ENCODE measurements around the gene DHX35. TPM values are rescaled to one million over a fixed set of nuclear protein-coding genes. Genes with fewer than 3 reads are reported as not detected.

DHX35 gene
- total and polyA plus RNA-seq, 2 of the 13 experiments (the other 11 are each of a cell fraction or from before 2014, with no cell fraction given): 25.8 to 28.7 TPM

GRCh38 chr20:39048000-39048696 lies 86.0 kb downstream of the DHX35 start (continued):
- no peak for TF ChIP-seq U2AF1 (optimal IDR thresholded peaks at IDR 0.05; ENCODE audit: low read depth, low read length)
- TF ChIP-seq HNF4G (IDR thresholded peaks at IDR 0.05; ENCODE audit: borderline replicate concordance, low read depth, low read length): no peak
- peak; percentile 59; the same call in 1 of the 2 replicates for TF ChIP-seq HNF4G (CRISPR knock-in tag; IDR thresholded peaks at IDR 0.05; ENCODE audit: borderline replicate concordance, low read depth)
- TF ChIP-seq, protein P1, sequence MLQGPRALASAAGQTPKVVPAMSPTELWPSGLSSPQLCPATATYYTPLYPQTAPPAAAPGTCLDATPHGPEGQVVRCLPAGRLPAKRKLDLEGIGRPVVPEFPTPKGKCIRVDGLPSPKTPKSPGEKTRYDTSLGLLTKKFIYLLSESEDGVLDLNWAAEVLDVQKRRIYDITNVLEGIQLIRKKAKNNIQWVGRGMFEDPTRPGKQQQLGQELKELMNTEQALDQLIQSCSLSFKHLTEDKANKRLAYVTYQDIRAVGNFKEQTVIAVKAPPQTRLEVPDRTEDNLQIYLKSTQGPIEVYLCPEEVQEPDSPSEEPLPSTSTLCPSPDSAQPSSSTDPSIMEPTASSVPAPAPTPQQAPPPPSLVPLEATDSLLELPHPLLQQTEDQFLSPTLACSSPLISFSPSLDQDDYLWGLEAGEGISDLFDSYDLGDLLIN (CRISPR knock-in tag; IDR thresholded peaks at IDR 0.05; ENCODE audit: borderline replicate concordance): no peak
- TF ChIP-seq CBFB (CRISPR knock-in tag; IDR thresholded peaks at IDR 0.05): 0 out of 2 replicates have a peak, but pooled peaks have one; percentile 14
- TF ChIP-seq PHF5A (CRISPR knock-in tag; IDR thresholded peaks at IDR 0.05; ENCODE audit: low read depth, unreplicated experiment): no peak
- TF ChIP-seq HINFP (CRISPR knock-in tag; IDR thresholded peaks at IDR 0.05; ENCODE audit: low read depth): peak; percentile 74; the same call in 1 of the 2 replicates
- 0 out of 2 replicates have a peak, but pooled peaks have one; percentile 19 for TF ChIP-seq ZNF253 (CRISPR knock-in tag; IDR thresholded peaks at IDR 0.05; ENCODE audit: borderline replicate concordance)
- TF ChIP-seq ISL2 (CRISPR knock-in tag; IDR thresholded peaks at IDR 0.05): no peak
- peak; percentile 20; the same call in 1 of the 2 replicates for TF ChIP-seq ZNF644 (CRISPR knock-in tag; IDR thresholded peaks at IDR 0.05; ENCODE audit: low read depth)
- peak; percentile 80 for TF ChIP-seq ZBTB38 (CRISPR knock-in tag; IDR thresholded peaks at IDR 0.05)
- no peak for TF ChIP-seq ZNF331 (CRISPR knock-in tag; IDR thresholded peaks at IDR 0.05)
- no peak for TF ChIP-seq MTF1 (CRISPR knock-in tag; IDR thresholded peaks at IDR 0.05)
- peak; percentile 58; the same call in 1 of the 2 replicates for TF ChIP-seq SPEN (CRISPR knock-in tag; IDR thresholded peaks at IDR 0.05; ENCODE audit: low read depth)
- no peak for TF ChIP-seq THAP7 (CRISPR knock-in tag; IDR thresholded peaks at IDR 0.05)
- no peak for TF ChIP-seq KLF15 (CRISPR knock-in tag; IDR thresholded peaks at IDR 0.05; ENCODE audit: borderline replicate concordance)
- TF ChIP-seq PTBP1 (IDR thresholded peaks at IDR 0.05; ENCODE audit: low read depth, low read length, poor library complexity, severe bottlenecking): no peak
- TF ChIP-seq YY1 (IDR thresholded peaks at IDR 0.05; ENCODE audit: insufficient read depth, insufficient replicate concordance, low read depth, low read length): peak; percentile 52
- TF ChIP-seq ERF (CRISPR knock-in tag; IDR thresholded peaks at IDR 0.05): peak; percentile 94
- TF ChIP-seq, protein P2, sequence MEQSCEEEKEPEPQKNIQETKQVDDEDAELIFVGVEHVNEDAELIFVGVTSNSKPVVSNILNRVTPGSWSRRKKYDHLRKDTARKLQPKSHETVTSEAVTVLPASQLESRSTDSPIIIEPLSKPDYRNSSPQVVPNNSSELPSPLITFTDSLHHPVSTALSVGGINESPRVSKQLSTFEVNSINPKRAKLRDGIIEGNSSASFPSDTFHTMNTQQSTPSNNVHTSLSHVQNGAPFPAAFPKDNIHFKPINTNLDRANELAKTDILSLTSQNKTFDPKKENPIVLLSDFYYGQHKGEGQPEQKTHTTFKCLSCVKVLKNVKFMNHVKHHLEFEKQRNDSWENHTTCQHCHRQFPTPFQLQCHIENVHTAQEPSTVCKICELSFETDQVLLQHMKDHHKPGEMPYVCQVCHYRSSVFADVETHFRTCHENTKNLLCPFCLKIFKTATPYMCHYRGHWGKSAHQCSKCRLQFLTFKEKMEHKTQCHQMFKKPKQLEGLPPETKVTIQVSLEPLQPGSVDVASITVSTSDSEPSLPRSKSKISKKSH (CRISPR knock-in tag; IDR thresholded peaks at IDR 0.05; ENCODE audit: borderline replicate concordance): peak; percentile 93; the same call in 1 of the 2 replicates
- TF ChIP-seq, protein P3, sequence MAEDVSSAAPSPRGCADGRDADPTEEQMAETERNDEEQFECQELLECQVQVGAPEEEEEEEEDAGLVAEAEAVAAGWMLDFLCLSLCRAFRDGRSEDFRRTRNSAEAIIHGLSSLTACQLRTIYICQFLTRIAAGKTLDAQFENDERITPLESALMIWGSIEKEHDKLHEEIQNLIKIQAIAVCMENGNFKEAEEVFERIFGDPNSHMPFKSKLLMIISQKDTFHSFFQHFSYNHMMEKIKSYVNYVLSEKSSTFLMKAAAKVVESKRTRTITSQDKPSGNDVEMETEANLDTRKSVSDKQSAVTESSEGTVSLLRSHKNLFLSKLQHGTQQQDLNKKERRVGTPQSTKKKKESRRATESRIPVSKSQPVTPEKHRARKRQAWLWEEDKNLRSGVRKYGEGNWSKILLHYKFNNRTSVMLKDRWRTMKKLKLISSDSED (CRISPR knock-in tag; IDR thresholded peaks at IDR 0.05): no peak
- TF ChIP-seq ZC3H13 (CRISPR knock-in tag; IDR thresholded peaks at IDR 0.05): no peak; the same call in 1 of the 2 replicates
- TF ChIP-seq FOXO1 (CRISPR knock-in tag; IDR thresholded peaks at IDR 0.05): peak; percentile 75

All from HepG2 (cell line).